ENCODE data around the gene PRSS50. TPM values are rescaled to one million over a fixed set of nuclear protein-coding genes. Genes with fewer than 3 reads are reported as not detected.

Gene PRSS50
- total RNA-seq, 1 experiment from 2014 or later = 0.70 TPM

DNA sequence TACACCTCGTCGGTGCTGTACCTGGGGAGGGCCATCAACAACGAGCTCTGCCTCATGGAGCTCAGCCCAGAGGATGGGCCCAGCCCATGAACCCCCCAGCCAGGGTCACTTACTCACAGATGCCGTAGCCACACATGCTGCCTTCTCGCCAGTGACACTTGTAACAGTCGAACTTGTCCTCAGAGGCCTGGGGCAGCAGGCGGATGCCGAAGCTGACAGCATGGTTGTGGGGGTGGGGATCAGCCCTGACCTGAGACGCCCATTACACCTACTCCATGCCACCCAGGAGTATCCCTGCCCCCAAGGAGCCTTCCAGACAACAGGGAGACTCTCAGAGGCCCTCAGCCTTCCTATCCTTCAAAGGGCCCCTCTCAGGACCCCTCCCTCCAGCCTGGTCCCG is 36.3 kb downstream of the PRSS50 start (continued):
- TF ChIP-seq, protein P1, sequence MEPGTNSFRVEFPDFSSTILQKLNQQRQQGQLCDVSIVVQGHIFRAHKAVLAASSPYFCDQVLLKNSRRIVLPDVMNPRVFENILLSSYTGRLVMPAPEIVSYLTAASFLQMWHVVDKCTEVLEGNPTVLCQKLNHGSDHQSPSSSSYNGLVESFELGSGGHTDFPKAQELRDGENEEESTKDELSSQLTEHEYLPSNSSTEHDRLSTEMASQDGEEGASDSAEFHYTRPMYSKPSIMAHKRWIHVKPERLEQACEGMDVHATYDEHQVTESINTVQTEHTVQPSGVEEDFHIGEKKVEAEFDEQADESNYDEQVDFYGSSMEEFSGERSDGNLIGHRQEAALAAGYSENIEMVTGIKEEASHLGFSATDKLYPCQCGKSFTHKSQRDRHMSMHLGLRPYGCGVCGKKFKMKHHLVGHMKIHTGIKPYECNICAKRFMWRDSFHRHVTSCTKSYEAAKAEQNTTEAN (CRISPR knock-in tag; IDR thresholded peaks at IDR 0.05) = no peak
- TF ChIP-seq, protein P2, sequence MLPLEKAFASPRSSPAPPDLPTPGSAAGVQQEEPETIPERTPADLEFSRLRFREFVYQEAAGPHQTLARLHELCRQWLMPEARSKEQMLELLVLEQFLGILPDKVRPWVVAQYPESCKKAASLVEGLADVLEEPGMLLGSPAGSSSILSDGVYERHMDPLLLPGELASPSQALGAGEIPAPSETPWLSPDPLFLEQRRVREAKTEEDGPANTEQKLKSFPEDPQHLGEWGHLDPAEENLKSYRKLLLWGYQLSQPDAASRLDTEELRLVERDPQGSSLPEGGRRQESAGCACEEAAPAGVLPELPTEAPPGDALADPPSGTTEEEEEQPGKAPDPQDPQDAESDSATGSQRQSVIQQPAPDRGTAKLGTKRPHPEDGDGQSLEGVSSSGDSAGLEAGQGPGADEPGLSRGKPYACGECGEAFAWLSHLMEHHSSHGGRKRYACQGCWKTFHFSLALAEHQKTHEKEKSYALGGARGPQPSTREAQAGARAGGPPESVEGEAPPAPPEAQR (CRISPR knock-in tag; IDR thresholded peaks at IDR 0.05) = no peak
- no peak for TF ChIP-seq NR1H2 (CRISPR knock-in tag; IDR thresholded peaks at IDR 0.05)

DNA sequence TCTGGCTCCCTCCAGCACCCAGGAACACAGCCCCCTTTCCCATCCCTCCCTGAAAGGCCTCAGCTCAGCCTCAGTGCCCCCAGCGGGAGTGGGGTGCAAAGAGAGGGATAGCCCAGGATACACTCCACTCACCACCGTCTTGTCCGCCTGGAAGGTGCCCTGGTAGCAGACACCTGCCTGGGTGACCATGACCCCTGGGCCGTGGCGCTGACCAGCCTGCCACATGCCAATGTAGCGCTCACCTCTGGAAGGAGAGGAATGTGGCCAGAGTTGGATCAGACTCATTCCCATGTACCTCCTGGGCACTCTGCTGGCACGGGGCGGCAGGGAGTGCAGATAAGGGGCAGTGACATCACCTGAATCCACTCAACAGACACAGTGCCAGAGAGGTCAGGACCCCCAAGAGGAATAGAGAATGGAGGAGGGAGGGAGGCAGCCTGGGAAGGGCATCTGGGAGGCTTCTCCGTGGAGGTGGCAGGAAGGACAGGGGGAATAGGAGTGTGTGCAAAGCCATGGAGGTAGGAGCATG is 37.3 kb downstream of the PRSS50 start:
- DNase-seq (ENCODE audit: low spot score) (no peak), ATAC-seq (no peak)
- H3K4me3 Mint-ChIP-seq = no peak overlapping the region
- H3K36me3 Mint-ChIP-seq = no peaks in the 10 kb centered on the region
- CTCF ChIA-PET = no interaction called here
- POLR2A ChIA-PET = no interaction called here
- TF ChIP-seq ZNF671 (CRISPR knock-in tag; IDR thresholded peaks at IDR 0.05) (no peak), TEAD4 (CRISPR knock-in tag; IDR thresholded peaks at IDR 0.05) (no peak), SP1 (CRISPR knock-in tag; conservative IDR thresholded peaks at IDR 0.05) (no peak), GABPB1 (CRISPR knock-in tag; IDR thresholded peaks at IDR 0.05) (no peak), ZNF219 (CRISPR knock-in tag; IDR thresholded peaks at IDR 0.05; ENCODE audit: borderline replicate concordance) (no peak), ZNF396 (CRISPR knock-in tag; IDR thresholded peaks at IDR 0.05; ENCODE audit: borderline replicate concordance) (no peak), JAZF1 (CRISPR knock-in tag; IDR thresholded peaks at IDR 0.05) (no peak), ZNF416 (CRISPR knock-in tag; IDR thresholded peaks at IDR 0.05) (no peak), FOXP1 (CRISPR knock-in tag; IDR thresholded peaks at IDR 0.05; ENCODE audit: borderline replicate concordance) (no peak), ZNF121 (CRISPR knock-in tag; IDR thresholded peaks at IDR 0.05) (no peak), TCF7 (CRISPR knock-in tag; IDR thresholded peaks at IDR 0.05; ENCODE audit: low read depth) (no peak), MXD4 (CRISPR knock-in tag; IDR thresholded peaks at IDR 0.05; ENCODE audit: borderline replicate concordance) (no peak)
- TF ChIP-seq, protein P3, sequence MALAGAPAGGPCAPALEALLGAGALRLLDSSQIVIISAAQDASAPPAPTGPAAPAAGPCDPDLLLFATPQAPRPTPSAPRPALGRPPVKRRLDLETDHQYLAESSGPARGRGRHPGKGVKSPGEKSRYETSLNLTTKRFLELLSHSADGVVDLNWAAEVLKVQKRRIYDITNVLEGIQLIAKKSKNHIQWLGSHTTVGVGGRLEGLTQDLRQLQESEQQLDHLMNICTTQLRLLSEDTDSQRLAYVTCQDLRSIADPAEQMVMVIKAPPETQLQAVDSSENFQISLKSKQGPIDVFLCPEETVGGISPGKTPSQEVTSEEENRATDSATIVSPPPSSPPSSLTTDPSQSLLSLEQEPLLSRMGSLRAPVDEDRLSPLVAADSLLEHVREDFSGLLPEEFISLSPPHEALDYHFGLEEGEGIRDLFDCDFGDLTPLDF (CRISPR knock-in tag; IDR thresholded peaks at IDR 0.05) = no peak
- TF ChIP-seq, protein P4, sequence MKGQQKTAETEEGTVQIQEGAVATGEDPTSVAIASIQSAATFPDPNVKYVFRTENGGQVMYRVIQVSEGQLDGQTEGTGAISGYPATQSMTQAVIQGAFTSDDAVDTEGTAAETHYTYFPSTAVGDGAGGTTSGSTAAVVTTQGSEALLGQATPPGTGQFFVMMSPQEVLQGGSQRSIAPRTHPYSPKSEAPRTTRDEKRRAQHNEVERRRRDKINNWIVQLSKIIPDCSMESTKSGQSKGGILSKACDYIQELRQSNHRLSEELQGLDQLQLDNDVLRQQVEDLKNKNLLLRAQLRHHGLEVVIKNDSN (CRISPR knock-in tag; IDR thresholded peaks at IDR 0.05) = no peak
- TF ChIP-seq, protein P5, sequence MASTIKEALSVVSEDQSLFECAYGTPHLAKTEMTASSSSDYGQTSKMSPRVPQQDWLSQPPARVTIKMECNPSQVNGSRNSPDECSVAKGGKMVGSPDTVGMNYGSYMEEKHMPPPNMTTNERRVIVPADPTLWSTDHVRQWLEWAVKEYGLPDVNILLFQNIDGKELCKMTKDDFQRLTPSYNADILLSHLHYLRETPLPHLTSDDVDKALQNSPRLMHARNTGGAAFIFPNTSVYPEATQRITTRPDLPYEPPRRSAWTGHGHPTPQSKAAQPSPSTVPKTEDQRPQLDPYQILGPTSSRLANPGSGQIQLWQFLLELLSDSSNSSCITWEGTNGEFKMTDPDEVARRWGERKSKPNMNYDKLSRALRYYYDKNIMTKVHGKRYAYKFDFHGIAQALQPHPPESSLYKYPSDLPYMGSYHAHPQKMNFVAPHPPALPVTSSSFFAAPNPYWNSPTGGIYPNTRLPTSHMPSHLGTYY (CRISPR knock-in tag; IDR thresholded peaks at IDR 0.05) = no peak
- TF ChIP-seq, protein P6, sequence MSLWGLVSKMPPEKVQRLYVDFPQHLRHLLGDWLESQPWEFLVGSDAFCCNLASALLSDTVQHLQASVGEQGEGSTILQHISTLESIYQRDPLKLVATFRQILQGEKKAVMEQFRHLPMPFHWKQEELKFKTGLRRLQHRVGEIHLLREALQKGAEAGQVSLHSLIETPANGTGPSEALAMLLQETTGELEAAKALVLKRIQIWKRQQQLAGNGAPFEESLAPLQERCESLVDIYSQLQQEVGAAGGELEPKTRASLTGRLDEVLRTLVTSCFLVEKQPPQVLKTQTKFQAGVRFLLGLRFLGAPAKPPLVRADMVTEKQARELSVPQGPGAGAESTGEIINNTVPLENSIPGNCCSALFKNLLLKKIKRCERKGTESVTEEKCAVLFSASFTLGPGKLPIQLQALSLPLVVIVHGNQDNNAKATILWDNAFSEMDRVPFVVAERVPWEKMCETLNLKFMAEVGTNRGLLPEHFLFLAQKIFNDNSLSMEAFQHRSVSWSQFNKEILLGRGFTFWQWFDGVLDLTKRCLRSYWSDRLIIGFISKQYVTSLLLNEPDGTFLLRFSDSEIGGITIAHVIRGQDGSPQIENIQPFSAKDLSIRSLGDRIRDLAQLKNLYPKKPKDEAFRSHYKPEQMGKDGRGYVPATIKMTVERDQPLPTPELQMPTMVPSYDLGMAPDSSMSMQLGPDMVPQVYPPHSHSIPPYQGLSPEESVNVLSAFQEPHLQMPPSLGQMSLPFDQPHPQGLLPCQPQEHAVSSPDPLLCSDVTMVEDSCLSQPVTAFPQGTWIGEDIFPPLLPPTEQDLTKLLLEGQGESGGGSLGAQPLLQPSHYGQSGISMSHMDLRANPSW (CRISPR knock-in tag; conservative IDR thresholded peaks at IDR 0.05; ENCODE audit: low read depth) = no peak
- TF ChIP-seq, protein P7, sequence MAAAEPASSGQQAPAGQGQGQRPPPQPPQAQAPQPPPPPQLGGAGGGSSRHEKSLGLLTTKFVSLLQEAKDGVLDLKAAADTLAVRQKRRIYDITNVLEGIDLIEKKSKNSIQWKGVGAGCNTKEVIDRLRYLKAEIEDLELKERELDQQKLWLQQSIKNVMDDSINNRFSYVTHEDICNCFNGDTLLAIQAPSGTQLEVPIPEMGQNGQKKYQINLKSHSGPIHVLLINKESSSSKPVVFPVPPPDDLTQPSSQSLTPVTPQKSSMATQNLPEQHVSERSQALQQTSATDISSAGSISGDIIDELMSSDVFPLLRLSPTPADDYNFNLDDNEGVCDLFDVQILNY (CRISPR knock-in tag; IDR thresholded peaks at IDR 0.05) = no peak
- TF ChIP-seq, protein P8, sequence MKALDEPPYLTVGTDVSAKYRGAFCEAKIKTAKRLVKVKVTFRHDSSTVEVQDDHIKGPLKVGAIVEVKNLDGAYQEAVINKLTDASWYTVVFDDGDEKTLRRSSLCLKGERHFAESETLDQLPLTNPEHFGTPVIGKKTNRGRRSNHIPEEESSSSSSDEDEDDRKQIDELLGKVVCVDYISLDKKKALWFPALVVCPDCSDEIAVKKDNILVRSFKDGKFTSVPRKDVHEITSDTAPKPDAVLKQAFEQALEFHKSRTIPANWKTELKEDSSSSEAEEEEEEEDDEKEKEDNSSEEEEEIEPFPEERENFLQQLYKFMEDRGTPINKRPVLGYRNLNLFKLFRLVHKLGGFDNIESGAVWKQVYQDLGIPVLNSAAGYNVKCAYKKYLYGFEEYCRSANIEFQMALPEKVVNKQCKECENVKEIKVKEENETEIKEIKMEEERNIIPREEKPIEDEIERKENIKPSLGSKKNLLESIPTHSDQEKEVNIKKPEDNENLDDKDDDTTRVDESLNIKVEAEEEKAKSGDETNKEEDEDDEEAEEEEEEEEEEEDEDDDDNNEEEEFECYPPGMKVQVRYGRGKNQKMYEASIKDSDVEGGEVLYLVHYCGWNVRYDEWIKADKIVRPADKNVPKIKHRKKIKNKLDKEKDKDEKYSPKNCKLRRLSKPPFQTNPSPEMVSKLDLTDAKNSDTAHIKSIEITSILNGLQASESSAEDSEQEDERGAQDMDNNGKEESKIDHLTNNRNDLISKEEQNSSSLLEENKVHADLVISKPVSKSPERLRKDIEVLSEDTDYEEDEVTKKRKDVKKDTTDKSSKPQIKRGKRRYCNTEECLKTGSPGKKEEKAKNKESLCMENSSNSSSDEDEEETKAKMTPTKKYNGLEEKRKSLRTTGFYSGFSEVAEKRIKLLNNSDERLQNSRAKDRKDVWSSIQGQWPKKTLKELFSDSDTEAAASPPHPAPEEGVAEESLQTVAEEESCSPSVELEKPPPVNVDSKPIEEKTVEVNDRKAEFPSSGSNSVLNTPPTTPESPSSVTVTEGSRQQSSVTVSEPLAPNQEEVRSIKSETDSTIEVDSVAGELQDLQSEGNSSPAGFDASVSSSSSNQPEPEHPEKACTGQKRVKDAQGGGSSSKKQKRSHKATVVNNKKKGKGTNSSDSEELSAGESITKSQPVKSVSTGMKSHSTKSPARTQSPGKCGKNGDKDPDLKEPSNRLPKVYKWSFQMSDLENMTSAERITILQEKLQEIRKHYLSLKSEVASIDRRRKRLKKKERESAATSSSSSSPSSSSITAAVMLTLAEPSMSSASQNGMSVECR (CRISPR knock-in tag; IDR thresholded peaks at IDR 0.05; ENCODE audit: borderline replicate concordance) = no peak
- TF ChIP-seq, protein P1 (CRISPR knock-in tag; IDR thresholded peaks at IDR 0.05) = no peak
- no peaks in the 10 kb centered on the region for H3K27me3 Mint-ChIP-seq (ENCODE audit: low read depth)
- H3K9me3 Mint-ChIP-seq = no peaks in the 10 kb centered on the region
- H3K4me1 Mint-ChIP-seq = no peaks in the 10 kb centered on the region
- peak overlapping the region; percentile 13; the same call in 1 of the 2 replicates for H3K27ac Mint-ChIP-seq
